Globus pallidus (tissue), 1 donor: ENCODE data around the gene CIB1.
"Not testable (repeated sequence)": the region's sequence is repeated elsewhere in the genome, so short reads cannot be mapped to it uniquely, and the experiment has no call there.

Source experiments
- DNase-seq: peaks from one replicate; pipeline ENCODE4 v3.0.0-alpha.2; 2015; ENCODE audit warnings: low spot score

CIB1 gene

DNA sequence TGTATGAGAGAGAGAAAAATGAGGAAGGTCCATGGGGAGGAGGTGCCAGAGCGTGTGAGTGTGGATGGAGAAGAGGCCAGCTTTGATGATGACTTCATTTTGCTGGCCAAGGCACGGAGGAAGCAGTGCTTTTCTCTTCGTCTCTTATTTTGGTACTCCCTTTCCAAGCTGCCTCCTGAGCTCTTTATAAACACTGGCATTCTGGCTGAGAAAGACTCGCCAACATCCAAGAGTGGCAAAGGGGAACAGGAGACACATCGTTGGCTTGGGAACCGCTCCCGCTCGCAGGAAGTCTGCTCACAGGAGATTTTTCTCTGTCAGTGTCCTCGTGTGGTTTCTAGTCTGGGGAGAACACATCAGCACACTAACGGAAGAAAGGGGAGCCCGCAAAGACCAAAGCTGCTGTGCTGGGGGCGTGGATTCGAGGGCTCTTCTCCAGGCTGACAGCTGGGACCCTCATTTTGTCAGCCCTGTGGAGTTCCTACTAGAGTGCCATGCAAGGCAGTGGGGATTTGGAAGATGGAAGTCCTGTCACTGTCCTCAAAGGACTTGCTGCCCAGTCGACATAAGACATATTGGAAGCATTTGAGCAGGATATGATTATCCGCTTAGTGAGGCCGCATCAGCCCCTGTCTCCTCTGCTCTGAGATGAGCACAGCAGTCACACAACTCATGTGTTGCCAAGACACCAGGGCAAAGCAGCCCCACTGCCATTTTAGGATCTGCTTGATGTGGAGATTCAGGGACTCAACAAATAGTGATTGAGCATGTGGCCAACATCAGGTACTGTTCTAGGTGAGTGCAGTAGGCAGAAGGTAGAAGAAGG is 40.6 kb downstream of the CIB1 start:
- peak; percentile 57 for DNase-seq

DNA sequence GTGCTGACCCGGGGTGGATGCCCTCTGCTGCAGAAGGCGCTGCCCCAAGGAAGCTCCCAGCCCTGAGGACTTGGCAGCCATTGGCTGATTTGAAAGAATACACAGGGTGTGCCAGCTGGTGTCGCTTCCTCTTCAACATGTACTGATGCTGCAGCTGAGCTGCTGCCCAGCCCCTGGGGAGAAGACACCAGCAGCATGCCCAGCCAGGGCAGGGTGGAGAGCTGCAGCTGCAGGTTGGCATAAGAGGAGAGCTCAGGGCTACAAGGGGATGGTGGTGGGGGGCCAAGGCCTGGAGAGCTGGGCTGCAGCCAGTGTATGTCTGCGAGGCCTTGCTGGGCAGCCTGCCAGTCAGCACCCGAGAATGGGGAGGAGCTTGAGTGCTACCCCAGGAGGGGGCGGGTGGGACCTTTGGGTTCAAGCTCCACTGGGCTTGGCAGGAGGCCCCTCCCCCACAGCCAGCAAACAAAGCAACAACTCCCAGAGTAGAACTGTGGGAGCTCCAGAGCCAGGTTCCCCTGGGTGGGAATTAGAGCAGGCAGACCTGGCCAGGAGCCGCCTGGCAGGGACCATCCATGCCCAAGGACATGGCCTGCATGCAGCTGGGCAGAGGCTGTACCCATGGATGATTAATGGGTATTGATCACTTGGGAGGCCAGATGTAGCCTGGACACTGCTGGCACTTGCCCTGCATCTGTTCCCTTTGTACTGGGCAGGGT is 41.8 kb downstream of the CIB1 start:
- DNase-seq, result peak; percentile 87

DNA sequence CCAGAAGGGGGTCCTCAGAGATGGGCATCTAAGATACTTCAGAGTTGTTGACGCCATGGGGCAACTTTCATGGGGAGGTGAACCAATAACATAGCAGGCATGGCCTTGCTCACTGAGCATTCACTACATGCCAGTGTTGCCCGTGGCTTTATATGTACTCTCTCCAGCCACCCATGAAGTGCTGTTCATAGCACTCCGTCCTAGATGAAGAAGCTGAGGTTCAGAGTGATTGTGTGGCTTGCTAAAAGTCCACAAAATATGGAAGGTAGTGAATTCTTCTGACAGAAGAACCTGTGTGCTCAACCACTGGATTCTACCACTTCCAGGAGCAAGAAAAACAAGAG is 42.4 kb downstream of the CIB1 start:
- peak; percentile 31 for DNase-seq

DNA sequence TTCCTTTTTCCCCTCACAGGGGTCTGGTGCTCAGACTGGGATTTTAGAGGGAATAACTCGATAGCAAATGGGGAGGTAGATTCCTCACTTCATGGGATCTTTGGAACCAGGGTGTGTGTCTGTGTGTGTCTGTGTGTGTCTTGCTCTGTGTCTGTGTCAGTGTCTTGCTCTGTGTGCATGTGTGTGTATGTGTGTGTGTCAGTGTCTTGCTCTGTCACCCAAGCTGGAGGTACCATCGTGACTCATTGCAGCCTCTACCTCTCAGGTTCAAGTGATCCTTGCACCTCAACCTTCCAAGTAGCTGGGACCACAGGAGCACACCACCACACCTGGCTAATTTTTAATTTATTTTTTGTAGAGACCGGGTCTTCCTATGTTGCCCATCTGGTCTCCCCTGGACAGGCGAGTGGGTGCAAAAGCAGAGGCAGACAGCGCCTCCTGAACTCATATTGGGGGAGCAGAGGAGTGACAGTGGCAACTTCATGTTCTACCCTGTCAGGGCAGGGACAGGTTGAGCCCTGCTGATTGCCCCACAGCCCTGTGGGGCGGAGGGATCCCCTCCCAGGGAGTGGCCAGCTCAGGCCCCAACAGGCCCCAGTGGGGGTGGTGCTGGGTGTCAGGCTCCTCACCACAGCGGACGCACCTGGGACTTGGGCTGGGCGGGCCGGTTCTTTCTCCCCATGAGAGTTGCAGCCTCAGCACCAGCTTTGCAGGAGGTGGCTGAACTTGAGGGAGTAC is 43.0 kb downstream of the CIB1 start:
- DNase-seq, result no peak

DNA sequence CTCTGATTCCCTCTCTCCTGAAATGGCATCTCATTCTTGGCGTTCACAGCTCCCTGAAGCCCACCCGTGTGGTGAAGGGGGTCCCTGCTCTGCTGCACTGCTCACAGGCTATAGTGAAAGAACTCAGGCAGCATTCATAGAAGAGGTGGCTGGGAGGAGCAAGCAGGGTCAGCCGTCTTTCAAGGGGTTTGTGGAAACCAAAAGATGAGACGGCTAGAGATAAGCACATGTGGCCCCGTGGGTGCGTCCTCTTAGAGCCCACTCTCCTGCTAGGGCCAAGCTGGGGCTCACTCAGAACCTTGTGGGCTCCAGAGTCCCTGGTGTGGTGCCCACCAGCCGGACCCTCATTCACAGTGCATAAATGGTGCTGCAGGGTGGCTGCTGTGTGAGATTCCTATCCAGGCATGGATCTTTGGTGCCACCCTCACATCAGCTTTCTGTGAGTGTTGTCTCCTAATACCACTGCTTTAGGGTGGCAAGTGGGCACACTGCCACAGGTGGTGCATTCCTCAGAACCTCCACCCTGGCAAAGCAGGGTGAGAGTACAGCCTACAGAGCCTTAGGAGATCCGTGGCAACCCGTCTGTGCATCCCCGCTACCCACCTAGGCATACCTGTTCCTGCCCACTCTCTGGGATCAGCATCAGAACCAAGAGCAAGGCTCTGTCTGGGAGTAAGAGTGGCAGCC is 43.8 kb downstream of the CIB1 start:
- no peak for DNase-seq

DNA sequence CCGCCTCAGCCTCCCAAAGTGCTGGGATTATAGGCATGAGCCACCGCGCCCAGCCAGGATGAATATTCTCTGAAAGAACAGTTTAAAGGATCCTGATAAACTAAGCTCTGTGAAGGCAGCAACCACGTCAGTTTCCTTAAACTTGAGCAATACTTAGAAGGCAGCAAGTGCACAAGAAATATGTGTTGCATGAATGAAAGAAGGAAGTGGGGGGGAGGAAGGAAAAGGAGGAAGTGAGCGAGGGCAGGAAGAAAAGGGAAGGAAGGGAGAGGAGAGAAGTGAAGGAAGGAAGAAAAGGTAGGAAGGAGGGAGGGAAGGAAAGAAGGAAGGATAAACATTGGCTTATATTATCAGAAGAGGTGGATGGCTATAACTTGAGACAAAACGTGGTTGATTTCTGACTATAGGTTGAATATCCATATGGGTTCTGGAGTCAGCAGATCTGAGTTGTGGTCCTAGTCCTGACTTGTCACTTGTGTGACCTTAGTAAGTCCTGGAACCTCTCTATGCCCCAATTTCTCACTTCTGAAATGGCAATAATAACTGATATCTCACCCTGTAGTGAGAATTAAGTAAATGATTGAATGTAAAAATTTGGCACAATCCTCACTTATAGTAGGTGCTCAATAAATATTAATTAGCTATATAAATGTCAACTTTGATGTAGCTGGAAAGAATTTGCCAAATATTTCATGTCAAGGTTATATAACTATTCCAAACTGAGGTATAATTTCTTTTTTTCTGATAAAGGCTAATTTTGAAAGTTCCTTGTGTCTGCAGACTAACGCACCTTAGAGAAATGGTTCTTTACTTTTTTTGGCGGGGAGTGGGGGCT is 44.6 kb downstream of the CIB1 start:
- DNase-seq, result no peak

DNA sequence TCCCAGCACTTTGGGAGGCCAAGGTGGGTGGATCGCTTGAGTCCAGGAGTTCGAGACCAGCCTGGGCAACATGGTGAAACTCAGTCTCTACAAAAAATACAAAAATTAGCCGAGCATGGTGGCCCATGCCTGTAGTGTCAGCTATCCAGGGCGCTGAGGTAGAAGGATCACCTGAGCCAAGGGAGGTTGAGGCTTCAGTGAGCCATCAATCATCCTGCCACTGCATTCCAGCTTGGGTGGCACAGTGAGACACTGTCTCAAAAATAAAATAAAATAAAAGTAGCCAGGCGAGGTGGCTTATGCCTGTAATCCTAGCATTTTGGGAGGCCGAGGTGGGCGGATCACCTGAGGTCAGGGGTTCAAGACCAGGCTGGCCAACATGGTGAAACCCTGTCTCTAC is 45.7 kb downstream of the CIB1 start:
- DNase-seq, result not testable (repeated sequence)

DNA sequence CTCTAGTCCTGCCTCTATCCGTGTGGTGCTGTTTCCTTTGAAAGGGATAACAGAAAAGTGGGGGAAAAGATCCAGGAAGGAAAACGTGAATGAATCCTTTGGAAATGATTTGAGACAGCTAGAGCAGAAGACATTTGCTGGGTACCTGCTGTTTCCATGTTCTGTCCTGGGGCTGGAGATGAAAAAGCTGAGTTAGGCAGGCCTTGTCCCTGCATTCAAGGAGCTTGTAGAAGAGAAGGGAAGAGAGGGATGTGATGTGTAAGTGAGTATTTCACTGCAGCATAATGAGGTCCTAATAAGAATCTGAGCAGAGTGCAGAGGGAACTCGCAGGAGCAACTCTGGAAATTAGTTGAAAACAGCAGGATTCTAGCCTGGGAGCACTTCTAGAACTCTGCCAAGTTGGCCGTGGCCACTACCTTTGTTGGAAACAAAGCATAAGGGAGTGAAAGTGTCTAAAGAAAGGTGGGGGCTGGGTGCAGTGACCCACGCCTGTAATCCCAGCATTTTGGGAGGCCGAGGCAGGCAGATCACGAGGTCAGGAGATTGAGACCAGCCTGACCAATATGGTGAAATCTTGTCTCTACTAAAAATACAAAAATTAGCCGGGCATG is 46.4 kb downstream of the CIB1 start:
- no peak for DNase-seq

DNA sequence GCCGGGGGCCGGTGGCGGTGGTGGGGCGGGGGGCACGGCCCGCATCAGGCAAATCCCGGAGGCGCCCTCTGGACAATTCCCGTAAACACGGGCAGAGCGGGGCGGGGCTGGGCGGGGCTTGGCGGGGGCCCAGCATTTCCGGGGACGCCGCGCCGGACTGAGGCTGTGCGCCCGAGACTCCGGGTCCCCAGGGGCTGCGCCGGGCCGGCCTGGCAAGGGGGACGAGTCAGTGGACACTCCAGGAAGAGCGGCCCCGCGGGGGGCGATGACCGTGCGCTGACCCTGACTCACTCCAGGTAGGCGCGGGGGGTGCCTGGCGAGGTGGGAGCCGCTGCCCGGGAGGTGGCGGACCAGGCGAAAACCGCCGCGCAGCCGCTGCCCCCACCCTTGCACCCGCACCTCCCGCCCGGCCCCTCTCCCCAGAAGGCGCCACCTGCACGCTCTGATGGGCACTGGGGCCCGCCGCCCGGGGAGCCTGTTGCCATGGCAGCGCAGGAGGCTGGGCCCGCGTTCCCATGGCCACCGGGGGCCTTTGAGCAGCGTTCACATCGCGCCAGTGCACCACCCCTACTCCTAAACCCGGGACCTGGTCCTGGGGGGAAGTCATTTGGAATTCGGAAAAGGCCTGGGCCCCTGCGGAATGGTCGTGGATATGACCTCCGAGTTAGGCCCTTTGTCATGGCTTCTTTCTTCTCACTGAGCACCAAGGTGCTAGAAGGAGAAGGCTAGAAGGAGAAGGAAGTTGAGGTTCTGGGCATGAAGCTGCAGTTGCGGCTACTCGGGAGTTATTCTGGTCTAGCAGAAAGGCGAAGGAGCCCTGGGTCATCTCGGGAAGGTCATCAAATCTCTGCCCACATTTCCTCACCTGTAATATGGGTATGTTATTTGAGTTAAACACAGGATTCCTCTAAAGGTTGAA is 48.7 kb downstream of the CIB1 start:
- peak; percentile 56 for DNase-seq

DNA sequence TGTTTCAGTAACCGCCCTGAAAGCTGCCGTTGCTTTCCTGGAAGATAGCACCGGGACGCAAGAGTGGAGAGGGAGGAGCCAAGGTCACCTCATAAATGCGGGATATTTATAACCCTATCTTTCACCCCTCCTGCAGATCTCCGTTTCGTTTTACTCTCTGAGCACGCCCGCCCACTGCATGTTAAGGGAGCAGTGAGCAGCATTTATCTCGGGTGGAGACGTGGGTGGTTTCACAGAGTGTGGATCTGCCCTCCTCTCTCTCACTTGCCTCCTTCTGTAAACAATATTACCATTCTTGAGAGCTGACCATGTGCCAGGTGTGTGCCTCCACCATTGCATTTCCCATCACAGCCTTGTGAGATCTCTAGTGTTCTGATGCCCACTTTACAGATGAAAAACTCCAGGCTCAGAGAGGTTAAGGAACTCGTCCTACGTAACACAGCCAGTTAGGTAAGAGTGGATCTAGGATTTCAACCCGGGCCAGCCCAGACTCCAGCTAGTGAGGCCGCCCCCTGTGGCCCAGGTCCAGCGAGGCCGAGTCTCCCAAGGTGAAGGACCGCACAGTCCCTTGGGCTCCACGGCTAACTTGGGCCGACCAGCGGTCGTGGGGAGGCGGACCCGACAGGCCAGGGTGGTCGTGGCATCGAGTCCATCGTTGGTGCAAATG is 49.5 kb downstream of the CIB1 start:
- peak; percentile 48 for DNase-seq

DNA sequence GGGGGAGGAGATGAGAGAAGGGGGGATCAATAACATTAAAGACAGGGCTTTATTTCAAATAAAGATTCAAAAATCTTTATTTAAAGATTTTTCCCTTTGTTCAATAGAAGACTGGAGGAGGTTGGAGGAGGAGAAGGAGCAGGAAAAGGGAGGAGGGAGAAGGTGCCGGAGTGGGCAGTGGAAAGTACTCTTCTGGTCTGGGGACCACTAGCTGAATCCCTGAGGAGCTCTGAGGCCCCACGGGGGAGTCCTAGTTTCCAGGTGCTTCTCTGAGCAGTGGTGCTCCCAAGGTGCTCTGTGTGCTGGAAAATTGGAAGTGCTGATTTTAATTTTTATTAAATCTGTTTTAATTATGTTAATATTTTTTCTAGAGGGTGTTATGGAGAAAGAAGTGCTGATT is 52.0 kb downstream of the CIB1 start:
- no peak for DNase-seq
